ENCODE data around the gene SAMD10.

SAMD10 gene

DNA sequence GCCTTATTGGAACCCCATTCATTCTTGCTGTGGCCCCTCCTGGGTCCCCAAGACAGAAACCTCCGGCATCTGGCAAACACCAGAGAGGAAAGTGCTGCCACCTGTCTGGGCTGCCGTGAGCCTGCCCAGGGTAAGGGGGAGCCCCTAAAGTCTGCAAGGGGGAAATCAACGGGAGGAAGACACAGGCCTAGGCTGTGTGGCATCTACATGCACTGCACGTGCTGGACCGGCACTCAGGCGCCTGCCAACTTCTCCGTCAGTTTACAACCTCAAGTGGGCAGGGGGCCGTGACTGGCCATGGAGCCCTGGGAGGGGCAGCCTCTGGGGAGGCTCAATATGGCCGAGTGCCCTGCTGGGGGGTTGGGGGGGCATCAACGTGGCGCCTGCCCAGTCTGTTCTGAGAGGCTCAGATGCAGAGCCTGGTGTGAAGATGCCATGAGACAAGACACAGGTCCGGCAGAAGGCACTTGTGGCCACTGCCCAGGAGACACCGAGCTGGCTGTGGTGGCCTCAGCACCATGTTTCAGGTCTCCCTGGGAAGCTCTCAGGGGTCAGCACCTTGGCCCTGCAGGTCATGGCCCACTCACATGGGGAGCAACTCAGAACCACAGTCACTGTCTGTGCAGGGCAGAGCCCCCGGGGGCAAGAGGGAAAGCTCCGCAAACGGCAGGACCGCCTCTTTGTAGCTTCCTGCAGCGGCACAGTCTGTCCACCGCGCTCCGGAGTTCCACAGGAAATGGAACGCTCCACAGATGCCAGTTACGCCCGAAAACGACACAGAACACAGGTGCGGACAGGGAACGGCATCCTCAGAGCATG, 31.6 kb downstream of the SAMD10 start:
- no peak overlapping the region for H3K4me3 ChIP-seq (ENCODE audit: low read depth, low read length)
- in situ Hi-C loops (cut with HindIII; ENCODE audit: low sequenced_read_pairs), result no loop called here
- no peak for TF ChIP-seq CTCF (IDR thresholded peaks at IDR 0.05; ENCODE audit: low read depth, low read length, missing control alignments)
- DNase-seq (ENCODE audit: low read depth), result no peak

GRCh38 chr20:63946986-63947637, 32.3 kb downstream of the SAMD10 start:
- no peak for TF ChIP-seq CTCF (IDR thresholded peaks at IDR 0.05; ENCODE audit: low read depth, low read length, missing control alignments)
- in situ Hi-C loops (cut with HindIII; ENCODE audit: low sequenced_read_pairs), result no loop called here
- no peak for DNase-seq (ENCODE audit: low read depth)
- no peak overlapping the region for H3K4me3 ChIP-seq (ENCODE audit: low read depth, low read length)

- no peak for TF ChIP-seq CTCF (IDR thresholded peaks at IDR 0.05; ENCODE audit: low read depth, low read length, missing control alignments)
- H3K4me3 ChIP-seq (ENCODE audit: low read depth, low read length), result no peak overlapping the region
- in situ Hi-C loops (cut with HindIII; ENCODE audit: low sequenced_read_pairs), result no loop called here
- DNase-seq (ENCODE audit: low read depth), result no peak
Observed at GRCh38 chr20:63945921-63946920, 33.2 kb downstream of the SAMD10 start.

GRCh38 chr20:63945031-63945658, 34.3 kb downstream of the SAMD10 start:
- in situ Hi-C loops (cut with HindIII; ENCODE audit: low sequenced_read_pairs), result no loop called here
- TF ChIP-seq CTCF (IDR thresholded peaks at IDR 0.05; ENCODE audit: low read depth, low read length, missing control alignments), result no peak
- no peak overlapping the region for H3K4me3 ChIP-seq (ENCODE audit: low read depth, low read length)
- no peak for DNase-seq (ENCODE audit: low read depth)

DNA sequence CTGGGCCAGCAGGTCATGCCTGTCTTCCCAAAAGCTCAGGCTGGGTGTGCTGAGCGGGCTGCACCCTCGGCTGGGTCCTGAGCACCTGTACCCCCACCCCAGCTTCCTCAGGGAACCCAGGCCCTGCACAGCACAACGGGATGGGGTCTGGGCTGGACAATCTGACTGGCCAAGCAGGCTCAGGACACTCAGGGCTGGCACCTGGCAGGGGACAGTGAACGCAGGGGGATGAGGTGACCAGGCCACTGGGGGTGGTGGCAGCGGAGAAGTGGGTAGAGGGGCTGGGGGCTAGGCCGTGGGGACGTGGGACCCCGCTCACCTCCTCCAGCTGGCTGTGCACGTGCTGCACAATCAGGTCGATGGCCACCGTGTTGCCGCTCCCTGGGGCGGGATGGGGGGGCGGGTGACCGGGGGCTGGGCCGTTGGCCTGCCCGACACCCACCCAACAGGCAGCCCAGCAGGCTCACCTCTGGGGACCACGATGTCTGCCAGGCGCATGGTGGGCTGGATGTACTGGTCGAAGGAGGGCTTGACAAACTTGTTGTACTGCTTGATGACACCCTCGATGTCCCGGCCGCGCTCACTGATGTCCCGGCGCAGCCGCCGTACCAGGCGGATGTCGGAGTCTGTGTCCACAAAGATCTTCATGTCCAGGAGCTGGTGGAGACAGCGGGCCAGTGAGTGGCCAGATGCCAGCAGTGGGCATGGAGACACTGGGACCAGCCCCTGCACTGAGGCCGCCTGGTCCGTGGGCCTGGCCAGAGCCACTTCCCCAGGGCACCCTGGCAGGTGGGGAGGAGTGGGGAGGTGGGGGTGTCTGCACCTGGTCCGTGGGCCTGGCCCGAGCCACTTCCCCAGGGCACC, 35.1 kb downstream of the SAMD10 start:
- no peak for TF ChIP-seq CTCF (IDR thresholded peaks at IDR 0.05; ENCODE audit: low read depth, low read length, missing control alignments)
- in situ Hi-C loops (cut with HindIII; ENCODE audit: low sequenced_read_pairs), result no loop called here
- DNase-seq (ENCODE audit: low read depth), result no peak
- no peak overlapping the region for H3K4me3 ChIP-seq (ENCODE audit: low read depth, low read length)

Measured in astrocyte of the cerebellum (primary cell).